Loucy (cell line): ENCODE data around the gene SLC38A3.
A peak's percentile ranks its signal among the peaks of the same experiment; 100 is the strongest.

Source experiments
- H2AFZ ChIP-seq: fragments of 200-600 bp; sonication (generic); 2 replicates; pipeline ENCODE4 v1.6.0; 2016; ENCODE audit warnings: antibody characterized with exemption, mild to moderate bottlenecking, low read length, moderate library complexity
- H3F3A ChIP-seq: fragments of 200-600 bp; 2 replicates; pipeline ENCODE4 v1.6.0; 2016; ENCODE audit warnings: antibody characterized with exemption, low read depth, mild to moderate bottlenecking
- H3K27me3 ChIP-seq: fragments of 200-600 bp; sonication (generic); 2 replicates; pipeline ENCODE4 v1.6.1; 2014; ENCODE audit warnings: low read length, mild to moderate bottlenecking; ENCODE audit not compliant: insufficient read depth, poor library complexity, severe bottlenecking
- H3K36me3 ChIP-seq: fragments of 200-600 bp; sonication (generic); 2 replicates; pipeline ENCODE4 v1.6.1; 2016; ENCODE audit warnings: low read length; ENCODE audit not compliant: insufficient read depth
- H3K4me1 ChIP-seq: fragments of 200-600 bp; sonication (generic); 2 replicates; pipeline ENCODE4 v1.5.1; 2014; ENCODE audit warnings: low read length, mild to moderate bottlenecking; ENCODE audit not compliant: insufficient read depth, poor library complexity, severe bottlenecking
- H3K4me2 ChIP-seq: fragments of 200-600 bp; sonication (generic); 2 replicates; pipeline ENCODE4 v1.6.0; 2014; ENCODE audit warnings: antibody characterized with exemption, low read length, low read depth, mild to moderate bottlenecking; ENCODE audit not compliant: poor library complexity, severe bottlenecking
- H3K4me3 ChIP-seq: fragments of 200-600 bp; sonication (generic); 2 replicates; pipeline ENCODE4 v1.5.1; 2014; ENCODE audit warnings: low read length, mild to moderate bottlenecking, mixed read lengths; ENCODE audit not compliant: poor library complexity, severe bottlenecking
- H3K79me2 ChIP-seq: fragments of 200-600 bp; sonication (generic); 2 replicates; pipeline ENCODE4 v1.6.1; 2014; ENCODE audit warnings: low read length; ENCODE audit not compliant: insufficient read depth
- H3K9ac ChIP-seq: fragments of 200-600 bp; sonication (generic); 2 replicates; pipeline ENCODE4 v1.6.0; 2014; ENCODE audit warnings: mild to moderate bottlenecking, low read depth, low read length, moderate library complexity; ENCODE audit not compliant: poor library complexity, severe bottlenecking
- H3K9me2 ChIP-seq: fragments of 200-600 bp; sonication (generic); replicated peaks from 2 replicates; pipeline ENCODE4 v1.6.1; 2016; ENCODE audit warnings: low read depth, low read length, mixed read lengths
- H3K9me3 ChIP-seq: fragments of 200-600 bp; sonication (generic); 2 replicates; pipeline ENCODE4 v1.6.1; 2014; ENCODE audit warnings: mild to moderate bottlenecking, antibody characterized with exemption, low read length, low read depth; ENCODE audit not compliant: insufficient read depth
- H4K20me1 ChIP-seq: fragments of 200-600 bp; sonication (generic); 2 replicates; pipeline ENCODE4 v1.6.0; 2014; ENCODE audit warnings: antibody characterized with exemption, low read length, mild to moderate bottlenecking; ENCODE audit not compliant: insufficient read depth, poor library complexity, severe bottlenecking
- CTCF ChIP-seq: fragments of 200-600 bp; sonication (generic); conservative IDR thresholded peaks from 2 replicates; pipeline ENCODE4 v1.5.1; 2014; ENCODE audit warnings: mild to moderate bottlenecking, antibody characterized with exemption, low read length
- EZH2phosphoT487 ChIP-seq: fragments of 200-600 bp; IDR thresholded peaks from 2 replicates; pipeline ENCODE4 v1.6.1; 2018; ENCODE audit warnings: antibody characterized with exemption, mild to moderate bottlenecking, moderate library complexity, borderline replicate concordance

Gene SLC38A3

GRCh38 chr3:50237754-50238548 is 32.9 kb downstream of the SLC38A3 start:
- no peaks in the 10 kb centered on the region; the same call in 1 of the 2 replicates for H3K36me3 ChIP-seq
- H3K9me3 ChIP-seq: no peaks in the 10 kb centered on the region
- TF ChIP-seq CTCF (no peak), EZH2phosphoT487 (no peak)
- no peaks in the 10 kb centered on the region for H3K9me2 ChIP-seq
- peak overlapping the region; percentile 95 for H3K9ac ChIP-seq
- peak overlapping the region; percentile 99 for H3K4me2 ChIP-seq
- H2AFZ ChIP-seq: no peak overlapping the region
- peaks cover 5% of the 10 kb centered on the region for H3K27me3 ChIP-seq
- no peaks in the 10 kb centered on the region for H3F3A ChIP-seq
- H3K79me2 ChIP-seq: peaks cover 73% of the 10 kb centered on the region
- H3K4me1 ChIP-seq: peaks cover 50% of the 10 kb centered on the region
- peaks cover 61% of the 10 kb centered on the region for H4K20me1 ChIP-seq
- peak overlapping the region; percentile 88 for H3K4me3 ChIP-seq

- peaks cover 67% of the 10 kb centered on the region for H4K20me1 ChIP-seq
- H3K9ac ChIP-seq: peak overlapping the region; percentile 95
Observed at GRCh38 chr3:50238549-50239026, 33.5 kb downstream of the SLC38A3 start.

GRCh38 chr3:50239649-50240048 is 34.6 kb downstream of the SLC38A3 start:
- H3K4me2 ChIP-seq: peak overlapping the region; percentile 99

More at GRCh38 chr3:50238549-50239026, 33.5 kb downstream of the SLC38A3 start:
- H3K79me2 ChIP-seq: peaks cover 79% of the 10 kb centered on the region
- no peaks in the 10 kb centered on the region for H3K9me2 ChIP-seq
- TF ChIP-seq EZH2phosphoT487 (no peak), CTCF (no peak)
- H3K4me1 ChIP-seq: peaks cover 56% of the 10 kb centered on the region
- H3F3A ChIP-seq: peaks cover 2% of the 10 kb centered on the region; the same call in 1 of the 2 replicates
- peak overlapping the region; percentile 99 for H3K4me2 ChIP-seq
- H2AFZ ChIP-seq: no peak overlapping the region
- H3K4me3 ChIP-seq: peak overlapping the region; percentile 88
- peaks cover 5% of the 10 kb centered on the region for H3K27me3 ChIP-seq
- no peaks in the 10 kb centered on the region for H3K9me3 ChIP-seq
- peaks cover 4% of the 10 kb centered on the region; the same call in 1 of the 2 replicates for H3K36me3 ChIP-seq

More at GRCh38 chr3:50239649-50240048, 34.6 kb downstream of the SLC38A3 start:
- peaks cover 78% of the 10 kb centered on the region for H4K20me1 ChIP-seq
- H3K79me2 ChIP-seq: peaks cover 87% of the 10 kb centered on the region
- H3K27me3 ChIP-seq: peaks cover 5% of the 10 kb centered on the region
- H2AFZ ChIP-seq: no peak overlapping the region
- H3K4me1 ChIP-seq: peaks cover 57% of the 10 kb centered on the region
- no peaks in the 10 kb centered on the region for H3K9me2 ChIP-seq
- peak overlapping the region; percentile 95 for H3K9ac ChIP-seq
- no peaks in the 10 kb centered on the region for H3K9me3 ChIP-seq
- H3K4me3 ChIP-seq: peak overlapping the region; percentile 88
- peaks cover 9% of the 10 kb centered on the region; the same call in 1 of the 2 replicates for H3K36me3 ChIP-seq
- TF ChIP-seq CTCF: no peak
- TF ChIP-seq EZH2phosphoT487: no peak
- H3F3A ChIP-seq: peaks cover 3% of the 10 kb centered on the region; the same call in 1 of the 2 replicates
